SU-DHL-6 (cell line): ENCODE results near the gene SNRNP200.

Experiments used
- EZH2phosphoT487 ChIP-seq: fragments of 200-600 bp; sonication (generic), shearing (Covaris generic); conservative IDR thresholded peaks from 2 replicates; pipeline ENCODE4 v1.6.1; 2018; ENCODE audit warnings: mild to moderate bottlenecking, antibody characterized with exemption, low read length, moderate library complexity, mixed read lengths
- TF ChIP-seq, protein P1 (sequence below): fragments of 200-600 bp; sonication (generic); IDR thresholded peaks from one replicate; pipeline ENCODE4 v1.5.1; 2017; ENCODE audit warnings: antibody characterized with exemption, mild to moderate bottlenecking, low read length, moderate library complexity; ENCODE audit not compliant: insufficient read depth, poor library complexity, severe bottlenecking

DNA sequence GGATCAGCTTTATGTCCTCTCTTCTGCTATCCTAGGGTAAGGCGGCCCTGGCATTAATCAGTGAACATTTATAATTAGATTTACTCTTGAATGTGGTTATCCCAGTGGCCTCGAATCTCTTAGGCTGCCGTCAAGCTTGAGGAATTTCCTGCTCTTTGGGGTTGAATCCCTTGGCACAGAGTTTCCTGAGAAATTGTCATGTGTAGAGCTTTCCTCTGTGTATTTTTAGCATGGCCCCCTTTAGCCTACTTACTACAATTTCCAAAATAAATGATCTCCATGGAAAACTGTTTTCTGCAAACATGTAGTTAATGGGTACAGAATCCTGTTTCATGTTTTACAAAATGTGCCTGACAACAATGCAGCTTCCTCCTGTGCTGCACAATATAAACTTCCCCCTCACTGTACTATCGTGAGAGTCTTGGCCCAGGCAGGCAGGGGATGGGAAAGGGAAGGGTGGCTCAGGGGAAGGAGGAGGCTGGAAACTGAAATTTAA is 48.3 kb upstream of the SNRNP200 start:
- TF ChIP-seq, protein P1, sequence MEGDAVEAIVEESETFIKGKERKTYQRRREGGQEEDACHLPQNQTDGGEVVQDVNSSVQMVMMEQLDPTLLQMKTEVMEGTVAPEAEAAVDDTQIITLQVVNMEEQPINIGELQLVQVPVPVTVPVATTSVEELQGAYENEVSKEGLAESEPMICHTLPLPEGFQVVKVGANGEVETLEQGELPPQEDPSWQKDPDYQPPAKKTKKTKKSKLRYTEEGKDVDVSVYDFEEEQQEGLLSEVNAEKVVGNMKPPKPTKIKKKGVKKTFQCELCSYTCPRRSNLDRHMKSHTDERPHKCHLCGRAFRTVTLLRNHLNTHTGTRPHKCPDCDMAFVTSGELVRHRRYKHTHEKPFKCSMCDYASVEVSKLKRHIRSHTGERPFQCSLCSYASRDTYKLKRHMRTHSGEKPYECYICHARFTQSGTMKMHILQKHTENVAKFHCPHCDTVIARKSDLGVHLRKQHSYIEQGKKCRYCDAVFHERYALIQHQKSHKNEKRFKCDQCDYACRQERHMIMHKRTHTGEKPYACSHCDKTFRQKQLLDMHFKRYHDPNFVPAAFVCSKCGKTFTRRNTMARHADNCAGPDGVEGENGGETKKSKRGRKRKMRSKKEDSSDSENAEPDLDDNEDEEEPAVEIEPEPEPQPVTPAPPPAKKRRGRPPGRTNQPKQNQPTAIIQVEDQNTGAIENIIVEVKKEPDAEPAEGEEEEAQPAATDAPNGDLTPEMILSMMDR, result no peak
- TF ChIP-seq EZH2phosphoT487, result no peak
